ENCODE results near the gene PLPP7. TPM values are rescaled to one million over a fixed set of nuclear protein-coding genes. Genes with fewer than 3 reads are reported as not detected.

The PLPP7 gene
- total and polyA plus RNA-seq, 4 donors: 0.18 to 0.59 (median 0.51) TPM; not detected in 1

GRCh38 chr9:131302244-131303075, 12.9 kb downstream of the PLPP7 start (continued):
- no peak for TF ChIP-seq CTCF (IDR thresholded peaks at IDR 0.05; ENCODE audit: low read depth, low read length, missing input control)
- no peak for TF ChIP-seq RAD21 (IDR thresholded peaks at IDR 0.05)
- no peak for TF ChIP-seq FOXA2 (IDR thresholded peaks at IDR 0.05)
- TF ChIP-seq SP1 (IDR thresholded peaks at IDR 0.05): no peak
- TF ChIP-seq ATF3 (IDR thresholded peaks at IDR 0.05): no peak
- no peak for TF ChIP-seq EGR1 (IDR thresholded peaks at IDR 0.05; ENCODE audit: low read depth in 2 of 2)

DNA sequence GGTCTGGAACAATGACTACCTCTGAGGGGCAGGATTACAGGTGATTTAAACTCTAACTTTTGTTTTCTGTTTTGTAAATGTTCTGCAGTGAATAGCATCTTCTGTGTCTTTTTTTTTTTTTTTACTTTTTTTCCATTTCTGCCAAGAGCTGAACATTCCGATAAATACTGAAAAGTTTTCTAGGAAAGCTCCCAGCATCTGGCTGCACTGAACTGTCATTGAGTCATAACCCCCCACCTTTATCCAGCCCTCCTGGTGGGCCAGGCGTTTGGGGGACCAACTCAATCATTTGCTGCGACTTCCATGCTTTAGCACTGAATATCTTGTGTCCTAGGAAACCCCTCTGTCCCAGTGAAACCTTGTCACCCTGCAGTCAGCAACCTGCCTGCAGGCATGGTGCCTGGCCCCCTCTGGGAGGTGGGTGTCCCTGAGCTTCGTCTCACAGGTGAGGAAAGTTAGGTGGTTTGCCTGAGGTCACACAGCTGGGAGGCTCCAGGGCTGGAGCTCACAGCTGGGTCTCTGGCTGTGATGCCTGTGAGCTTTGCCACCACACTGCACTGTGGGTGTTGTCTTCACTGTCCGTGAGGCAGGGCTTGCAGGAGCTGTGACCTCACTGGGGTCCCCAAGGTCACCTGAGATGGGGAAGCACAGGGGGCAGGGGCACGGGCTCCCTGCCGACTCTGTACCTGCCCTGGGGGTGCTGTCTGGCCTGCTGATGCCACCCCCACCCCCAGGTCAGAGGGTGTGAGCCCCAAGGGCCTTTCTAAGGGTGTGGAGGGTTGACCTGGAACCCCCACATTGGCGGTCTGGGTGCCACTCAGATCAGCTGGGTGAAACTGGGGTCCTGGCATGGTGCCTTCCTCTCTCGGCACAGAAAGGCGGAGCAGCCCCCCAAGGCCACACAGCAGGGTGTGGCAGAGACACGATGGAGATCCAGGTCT, 14.1 kb downstream of the PLPP7 start:
- H3K9me3 ChIP-seq (ENCODE audit: control insufficient read depth in 4 of 4, low read length in 3 of 4): no peaks in the 10 kb centered on the region
- TF ChIP-seq TAF1 (conservative IDR thresholded peaks at IDR 0.05) (no peak), EGR1 (IDR thresholded peaks at IDR 0.05; ENCODE audit: low read depth in 2 of 2) (no peak), GABPA (IDR thresholded peaks at IDR 0.05 in 1 of 2, conservative IDR thresholded peaks at IDR 0.05 in 1 of 2) (no peak), YY1 (IDR thresholded peaks at IDR 0.05) (no peak), CTCF (IDR thresholded peaks at IDR 0.05; ENCODE audit: low read depth, low read length, missing input control) (no peak), ATF3 (IDR thresholded peaks at IDR 0.05) (no peak), FOXA1 (IDR thresholded peaks at IDR 0.05) (no peak), ZBTB33 (IDR thresholded peaks at IDR 0.05) (no peak), FOXA2 (IDR thresholded peaks at IDR 0.05) (no peak), RAD21 (IDR thresholded peaks at IDR 0.05) (no peak), NR2F2 (IDR thresholded peaks at IDR 0.05) (no peak), HNF4G (IDR thresholded peaks at IDR 0.05) (no peak), RXRA (IDR thresholded peaks at IDR 0.05) (no peak), HNF4A (conservative IDR thresholded peaks at IDR 0.05) (no peak), SP1 (IDR thresholded peaks at IDR 0.05) (no peak)
- H3K9ac ChIP-seq (ENCODE audit: low read depth in 1 of 2, low read length in 2 of 2): no peak overlapping the region
- no peaks in the 10 kb centered on the region for H3K36me3 ChIP-seq (ENCODE audit: control insufficient read depth in 4 of 4, insufficient read depth in 3 of 4, low read depth in 1 of 4, low read length in 3 of 4)
- no peak overlapping the region for H3K27ac ChIP-seq (ENCODE audit: low read depth in 1 of 2, low read length in 2 of 2)
- no peaks in the 10 kb centered on the region for H3K27me3 ChIP-seq (ENCODE audit: control insufficient read depth in 4 of 4, insufficient read depth in 4 of 4, low read length in 3 of 4)
- H3K4me3 ChIP-seq (ENCODE audit: low read depth in 1 of 3, low read length in 3 of 3): no peak overlapping the region
- H3K4me1 ChIP-seq (ENCODE audit: control insufficient read depth in 4 of 4, insufficient read depth in 4 of 4, low read length in 3 of 4): no peaks in the 10 kb centered on the region
- WGBS: 76% methylated on average over 11 of the region's 11 CpGs
- no peak for DNase-seq (ENCODE audit: low spot score)

Data from liver (tissue), 9 donors.